Activated naive CD4-positive, alpha-beta T cell treated with anti-CD3 and anti-CD28 coated beads, Interleukin-2, amount 10 ng/mL, durations not matched to agents 7 days and 5 days (primary cell): Measurements from ENCODE around the gene PNMA6E.

Experiments used
- CTCF ChIA-PET: fragments of 350-600 bp; sonication (Branson Sonifier 250); formaldehyde crosslinking; loops from one replicate; lab custom pipeline; 2021; ENCODE audit warnings: antibody characterized with exemption; lab: Charles Lee
- DNase-seq: peaks from one replicate; pipeline ENCODE4 v3.0.0-alpha.2; 2020
- H3K27ac Mint-ChIP-seq: one replicate; pipeline ENCODE4 v1.8.0; 2021; ENCODE audit warnings: mild to moderate bottlenecking, moderate library complexity, mixed read lengths
- H3K27me3 Mint-ChIP-seq: one replicate; pipeline ENCODE4 v1.8.0; 2021; ENCODE audit warnings: mild to moderate bottlenecking, mixed read lengths
- H3K36me3 Mint-ChIP-seq: one replicate; pipeline ENCODE4 v1.8.0; 2021; ENCODE audit warnings: mixed read lengths
- H3K4me1 Mint-ChIP-seq: one replicate; pipeline ENCODE4 v1.8.0; 2021; ENCODE audit warnings: mixed read lengths
- H3K4me3 Mint-ChIP-seq: one replicate; pipeline ENCODE4 v1.8.0; 2021; ENCODE audit warnings: mild to moderate bottlenecking, moderate library complexity, mixed read lengths
- H3K9me3 Mint-ChIP-seq: one replicate; pipeline ENCODE4 v1.8.0; 2021; ENCODE audit warnings: mixed read lengths

The PNMA6E gene

GRCh38 chrX:153420851-153421599, 19.9 kb upstream of the PNMA6E start:
- H3K36me3 Mint-ChIP-seq, result no peaks in the 10 kb centered on the region
- H3K4me3 Mint-ChIP-seq, result no peak overlapping the region
- H3K4me1 Mint-ChIP-seq, result no peaks in the 10 kb centered on the region
- CTCF ChIA-PET, result no interaction called here
- no peak for DNase-seq
- H3K27ac Mint-ChIP-seq, result no peak overlapping the region
- no peaks in the 10 kb centered on the region for H3K27me3 Mint-ChIP-seq
- no peaks in the 10 kb centered on the region for H3K9me3 Mint-ChIP-seq

GRCh38 chrX:153417637-153418036, 16.5 kb upstream of the PNMA6E start:
- H3K9me3 Mint-ChIP-seq, result no peaks in the 10 kb centered on the region
- H3K4me1 Mint-ChIP-seq, result no peaks in the 10 kb centered on the region
- no peak overlapping the region for H3K27ac Mint-ChIP-seq
- no peak for DNase-seq
- CTCF ChIA-PET, result interaction anchor here (0.6 kb wide), 1 partner anchor 20 kb away, joined by 3 read pairs; no protein-coding TSS in a partner anchor
- H3K36me3 Mint-ChIP-seq, result no peaks in the 10 kb centered on the region
- no peak overlapping the region for H3K4me3 Mint-ChIP-seq
- H3K27me3 Mint-ChIP-seq, result no peaks in the 10 kb centered on the region

- H3K27me3 Mint-ChIP-seq, result peaks cover 7% of the 10 kb centered on the region
- no peak overlapping the region for H3K27ac Mint-ChIP-seq
- H3K9me3 Mint-ChIP-seq, result no peaks in the 10 kb centered on the region
- H3K4me1 Mint-ChIP-seq, result peaks cover 6% of the 10 kb centered on the region
- H3K36me3 Mint-ChIP-seq, result no peaks in the 10 kb centered on the region
- H3K4me3 Mint-ChIP-seq, result no peak overlapping the region
- CTCF ChIA-PET, result interaction anchor here (0.5 to 0.6 kb wide), 2 partner anchors 21 to 43 kb away, joined by 3 read pairs; no protein-coding TSS in a partner anchor
- DNase-seq, result no peak
These were observed 15.8 kb upstream of the PNMA6E start for GRCh38 chrX:153416781-153417450.

DNA sequence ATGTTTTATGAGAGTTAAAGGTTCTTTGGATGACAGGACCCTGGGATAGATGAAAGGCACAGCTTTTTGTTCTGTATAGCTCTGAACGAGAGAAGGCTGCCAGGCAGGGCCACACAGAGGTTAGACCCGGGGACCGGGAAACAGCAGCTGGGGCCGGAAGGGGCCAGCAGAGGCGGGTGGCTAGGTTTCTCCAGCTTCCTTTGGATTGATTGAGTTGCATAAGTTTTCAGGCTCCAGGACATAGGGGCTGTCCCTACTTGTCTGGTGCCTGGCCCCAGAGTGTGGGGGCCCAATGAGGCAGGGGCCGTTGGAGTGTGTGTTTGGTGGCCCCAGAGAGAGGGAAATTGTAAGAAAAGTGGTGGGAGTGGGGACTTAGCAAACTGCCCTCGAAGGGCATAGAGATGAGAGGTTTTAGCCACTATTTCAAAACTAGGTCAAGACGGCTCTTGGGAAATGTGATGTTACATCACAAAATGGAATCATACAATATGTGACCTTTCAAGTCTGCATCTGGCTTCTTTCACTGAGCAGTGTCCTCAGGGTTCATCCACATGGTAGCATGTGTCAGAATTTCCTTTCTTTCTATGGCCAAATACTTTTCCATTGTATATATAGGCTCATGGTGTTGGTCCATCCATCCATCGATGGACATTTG, 13.8 kb upstream of the PNMA6E start:
- Mint-ChIP-seq H3K27me3 (peaks cover 16% of the 10 kb centered on the region), H3K36me3 (no peaks in the 10 kb centered on the region), H3K27ac (no peak overlapping the region), H3K4me3 (no peak overlapping the region), H3K4me1 (peaks cover 11% of the 10 kb centered on the region), H3K9me3 (no peaks in the 10 kb centered on the region)
- no peak for DNase-seq
- CTCF ChIA-PET, result no interaction called here

DNA sequence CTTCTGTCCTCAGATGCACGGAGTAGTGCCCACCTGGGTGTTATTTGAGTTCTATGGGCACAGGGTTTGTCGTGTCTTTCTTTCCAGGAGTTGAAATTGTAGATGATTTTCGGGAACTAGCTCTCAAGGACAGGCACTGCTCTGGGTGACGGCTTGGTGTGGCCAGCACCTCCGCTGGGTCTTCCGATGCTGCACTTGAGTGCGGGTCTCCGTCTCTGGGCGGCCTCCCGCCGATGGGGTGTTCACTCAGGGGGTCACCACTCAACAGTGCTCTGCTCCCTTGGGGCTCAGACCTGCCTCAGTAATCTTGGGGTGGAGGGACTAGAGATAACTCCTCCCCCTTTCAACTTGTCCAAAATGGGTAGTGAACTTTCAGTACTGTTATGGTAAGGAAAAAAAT, 12.6 kb upstream of the PNMA6E start:
- CTCF ChIA-PET, result interaction anchor here (1.1 kb wide), 1 partner anchor 12 kb away, joined by 3 read pairs; no protein-coding TSS in a partner anchor
- DNase-seq, result no peak
- Mint-ChIP-seq H3K36me3 (no peaks in the 10 kb centered on the region), H3K27ac (no peak overlapping the region), H3K9me3 (no peaks in the 10 kb centered on the region), H3K4me3 (no peak overlapping the region), H3K27me3 (peaks cover 16% of the 10 kb centered on the region), H3K4me1 (peaks cover 11% of the 10 kb centered on the region)

DNA sequence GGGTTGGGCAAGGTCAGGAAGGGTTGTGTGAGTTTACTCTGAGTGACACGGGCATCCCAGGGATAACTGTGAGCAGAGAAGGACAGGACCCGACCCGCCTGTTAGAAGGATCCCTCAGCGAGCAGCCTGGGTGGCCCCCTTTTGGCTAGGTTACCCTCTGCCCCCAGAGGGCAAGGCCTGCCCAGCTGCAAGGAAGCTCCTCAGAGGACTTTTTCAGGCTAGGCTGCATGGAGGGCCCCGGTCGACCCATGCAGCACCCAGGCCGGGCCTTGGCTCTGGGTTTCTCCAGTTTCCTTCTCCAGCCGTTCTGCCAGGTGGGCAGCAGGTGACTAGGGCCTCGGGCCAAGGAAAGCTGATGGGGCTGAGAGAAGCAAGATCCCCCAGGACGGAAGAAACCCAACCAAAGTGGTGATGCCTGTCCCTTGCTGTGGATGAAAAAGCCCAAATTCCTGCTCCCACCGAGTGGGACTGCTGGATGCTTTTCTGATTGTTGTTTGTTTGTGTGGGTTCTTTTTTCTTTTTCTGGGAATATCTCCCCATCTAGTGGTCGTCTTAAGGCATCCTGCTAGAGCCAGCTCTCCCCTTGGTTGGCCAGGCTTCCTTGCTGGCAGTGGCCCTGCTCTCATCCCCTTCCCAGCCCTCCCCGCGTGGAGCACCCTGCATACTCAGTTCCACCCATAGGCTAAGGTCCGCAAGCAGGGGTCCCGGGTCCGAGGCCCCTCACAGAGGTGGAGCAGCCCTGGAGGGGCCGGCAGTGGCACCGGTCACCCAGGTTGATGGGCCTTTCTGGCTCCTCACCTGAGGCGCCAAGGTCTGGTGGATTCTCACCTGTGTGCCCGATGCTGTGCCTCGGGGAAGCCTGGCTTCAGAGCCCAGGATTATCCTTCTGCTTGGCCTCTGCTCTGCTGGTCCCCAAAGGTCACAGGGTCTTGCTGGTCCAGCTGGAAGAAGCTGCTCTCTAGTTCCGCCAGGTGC, 11.9 kb upstream of the PNMA6E start:
- Mint-ChIP-seq H3K4me3 (peak overlapping the region; percentile 62), H3K27me3 (peaks cover 16% of the 10 kb centered on the region), H3K9me3 (no peaks in the 10 kb centered on the region)

DNA sequence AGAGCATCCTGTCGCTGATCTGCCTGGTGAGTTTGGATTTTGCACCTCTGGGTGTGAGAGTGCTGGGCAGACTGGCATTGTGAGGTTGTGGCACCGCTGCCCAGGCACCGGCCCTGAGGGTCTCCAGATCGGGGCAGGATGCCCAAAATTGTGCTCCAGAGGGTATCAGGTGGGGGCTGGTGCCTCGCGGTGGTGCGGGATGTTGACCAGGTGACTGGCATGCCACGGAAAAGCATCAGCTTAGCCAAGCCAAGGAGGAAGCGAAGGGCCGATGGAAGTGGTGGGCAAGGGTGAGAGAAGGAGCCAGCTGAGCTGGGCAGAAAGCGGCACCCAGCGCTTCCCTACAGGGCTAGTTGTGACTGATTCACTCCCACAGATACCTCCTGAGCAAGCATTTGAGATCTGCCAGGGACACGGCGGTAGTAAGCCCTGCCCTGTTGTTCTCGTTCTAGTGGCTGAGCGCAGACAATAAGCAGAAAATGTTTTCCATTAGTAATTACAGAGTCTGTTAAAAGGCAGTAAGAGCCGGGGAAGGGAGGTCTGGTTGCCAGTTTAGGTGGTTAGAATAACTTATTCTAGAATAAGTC, 10.9 kb upstream of the PNMA6E start:
- Mint-ChIP-seq H3K4me3 (peak overlapping the region; percentile 62), H3K4me1 (peaks cover 11% of the 10 kb centered on the region), H3K36me3 (no peaks in the 10 kb centered on the region), H3K9me3 (no peaks in the 10 kb centered on the region), H3K27me3 (peaks cover 20% of the 10 kb centered on the region), H3K27ac (no peak overlapping the region)
- DNase-seq, result no peak
- CTCF ChIA-PET, result no interaction called here

More for the DNA sequence above, 11.9 kb upstream of the PNMA6E start:
- Mint-ChIP-seq H3K36me3 (no peaks in the 10 kb centered on the region), H3K4me1 (peaks cover 11% of the 10 kb centered on the region), H3K27ac (no peak overlapping the region)
- no peak for DNase-seq
- CTCF ChIA-PET, result interaction anchor here (0.7 to 1.1 kb wide), 2 partner anchors 11 to 418 kb away, joined by 3 read pairs; no protein-coding TSS in a partner anchor

DNA sequence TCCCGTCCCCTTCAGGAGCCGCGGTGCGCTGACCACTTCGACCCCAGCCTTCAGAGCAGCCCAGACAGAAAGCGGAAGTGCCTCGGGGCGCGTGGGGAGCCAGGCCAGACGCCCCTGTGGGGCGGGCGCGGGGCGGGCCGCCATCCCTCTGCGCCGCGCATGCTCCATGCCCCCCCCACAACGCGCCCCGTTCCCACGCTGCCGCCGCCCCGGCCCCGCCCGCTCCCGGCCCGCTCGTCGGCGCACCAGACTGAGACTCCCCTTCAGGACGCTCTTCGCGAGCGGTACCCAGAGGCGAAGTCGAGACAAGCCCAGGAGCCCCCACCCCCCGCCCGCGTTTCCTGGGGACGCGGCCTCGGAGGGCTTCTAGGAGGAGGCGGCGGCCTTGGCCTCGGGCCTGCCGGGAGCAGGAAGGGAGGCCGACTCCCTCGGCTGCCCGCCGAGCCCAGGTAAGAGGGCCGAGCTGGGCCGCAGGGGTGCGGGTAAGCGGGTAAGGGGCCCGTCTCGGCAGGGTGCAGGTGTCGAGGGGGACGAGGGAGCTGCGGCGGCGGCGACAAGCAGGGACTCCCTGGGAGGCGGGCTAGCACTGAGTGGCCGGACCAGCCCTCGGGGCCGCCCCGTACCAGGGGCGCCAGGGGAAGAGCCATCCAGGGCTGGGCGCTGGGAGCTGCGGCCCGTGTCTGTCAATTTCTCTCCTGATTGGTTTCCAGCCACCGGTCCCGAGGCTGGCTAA, 10.3 kb upstream of the PNMA6E start, which contains the start of gene ZFP92:
Gene ZFP92 (plus strand): TSS at position 218 of the 733 bp plus-strand sequence. CDS start 6,851 bp downstream, outside the sequence.
- peak; percentile 57 for DNase-seq
- CTCF ChIA-PET, result no interaction called here
- no peaks in the 10 kb centered on the region for H3K36me3 Mint-ChIP-seq
- H3K27me3 Mint-ChIP-seq, result peaks cover 23% of the 10 kb centered on the region
- H3K4me1 Mint-ChIP-seq, result peaks cover 11% of the 10 kb centered on the region
- no peaks in the 10 kb centered on the region for H3K9me3 Mint-ChIP-seq
- peak within 1 kb of the TSS; percentile 62 for H3K4me3 Mint-ChIP-seq
- no peak within 1 kb of the TSS for H3K27ac Mint-ChIP-seq

DNA sequence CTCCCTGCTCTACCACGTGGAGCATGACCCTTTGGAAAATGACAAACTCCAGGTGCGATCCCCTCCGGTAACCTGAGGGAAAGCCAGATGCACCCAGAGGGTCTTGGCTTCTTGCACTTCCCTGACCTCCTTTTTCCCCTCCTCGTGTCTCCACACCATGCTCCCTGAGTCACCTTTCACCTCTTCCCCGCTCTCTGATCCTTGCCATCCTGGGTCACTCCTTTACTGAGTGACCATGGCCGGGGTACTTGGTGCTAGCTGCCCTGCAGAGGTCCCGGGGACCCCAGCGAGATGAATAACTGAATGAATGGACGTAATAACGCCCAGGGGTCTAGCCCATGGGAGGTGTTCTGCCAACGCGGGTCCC, 9.7 kb upstream of the PNMA6E start:
- H3K4me3 Mint-ChIP-seq, result peak overlapping the region; percentile 62
- H3K4me1 Mint-ChIP-seq, result peaks cover 11% of the 10 kb centered on the region
- CTCF ChIA-PET, result no interaction called here
- no peaks in the 10 kb centered on the region for H3K36me3 Mint-ChIP-seq
- H3K27me3 Mint-ChIP-seq, result peaks cover 25% of the 10 kb centered on the region
- no peaks in the 10 kb centered on the region for H3K9me3 Mint-ChIP-seq
- DNase-seq, result no peak
- H3K27ac Mint-ChIP-seq, result no peak overlapping the region

- CTCF ChIA-PET, result no interaction called here
- Mint-ChIP-seq H3K9me3 (no peaks in the 10 kb centered on the region), H3K27ac (no peak overlapping the region), H3K4me3 (peak overlapping the region; percentile 62), H3K27me3 (peaks cover 25% of the 10 kb centered on the region), H3K4me1 (peaks cover 11% of the 10 kb centered on the region), H3K36me3 (no peaks in the 10 kb centered on the region)
- no peak for DNase-seq
These were observed 9.2 kb upstream of the PNMA6E start for GRCh38 chrX:153410373-153410772.

DNA sequence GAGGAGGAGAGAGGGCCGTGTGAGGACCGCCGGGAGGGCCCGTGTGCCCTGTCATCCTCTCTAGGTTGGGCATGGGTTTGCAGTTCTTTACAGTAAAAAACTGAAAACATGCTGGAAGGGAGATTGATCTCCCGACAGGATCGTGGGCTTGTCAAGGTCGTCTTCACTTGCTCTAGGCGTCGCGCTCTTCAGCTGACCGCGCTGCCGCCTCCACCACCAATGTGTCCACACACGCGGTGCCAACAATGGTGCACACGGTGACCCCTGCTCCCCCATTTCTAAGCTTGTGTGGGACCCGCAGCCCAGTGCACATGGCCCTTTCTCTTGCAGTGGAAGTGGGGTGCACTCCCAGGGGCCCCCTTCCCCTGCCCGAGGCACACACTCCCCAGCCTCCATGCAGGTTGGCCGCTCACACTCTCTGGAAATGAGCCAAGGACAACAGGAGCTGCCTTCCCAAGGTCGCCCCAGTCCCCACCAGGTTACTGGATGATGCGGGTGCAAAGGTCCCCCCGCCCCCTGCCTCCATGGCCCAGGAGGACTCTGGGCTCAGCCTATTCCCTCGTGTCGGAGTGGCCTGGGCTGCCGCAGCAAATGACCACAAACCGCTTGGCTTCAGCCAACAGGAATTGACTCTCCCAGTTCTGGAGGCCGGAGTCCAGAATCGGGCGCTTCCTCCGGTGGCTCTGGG, 8.4 kb upstream of the PNMA6E start:
- no peaks in the 10 kb centered on the region for H3K36me3 Mint-ChIP-seq
- H3K4me3 Mint-ChIP-seq, result no peak overlapping the region
- peaks cover 26% of the 10 kb centered on the region for H3K27me3 Mint-ChIP-seq
- no peak for DNase-seq
- no peak overlapping the region for H3K27ac Mint-ChIP-seq
- H3K4me1 Mint-ChIP-seq, result peaks cover 11% of the 10 kb centered on the region
- CTCF ChIA-PET, result interaction anchor here (1.1 kb wide), 1 partner anchor 10 kb away, joined by 3 read pairs; no protein-coding TSS in a partner anchor
- H3K9me3 Mint-ChIP-seq, result no peaks in the 10 kb centered on the region

DNA sequence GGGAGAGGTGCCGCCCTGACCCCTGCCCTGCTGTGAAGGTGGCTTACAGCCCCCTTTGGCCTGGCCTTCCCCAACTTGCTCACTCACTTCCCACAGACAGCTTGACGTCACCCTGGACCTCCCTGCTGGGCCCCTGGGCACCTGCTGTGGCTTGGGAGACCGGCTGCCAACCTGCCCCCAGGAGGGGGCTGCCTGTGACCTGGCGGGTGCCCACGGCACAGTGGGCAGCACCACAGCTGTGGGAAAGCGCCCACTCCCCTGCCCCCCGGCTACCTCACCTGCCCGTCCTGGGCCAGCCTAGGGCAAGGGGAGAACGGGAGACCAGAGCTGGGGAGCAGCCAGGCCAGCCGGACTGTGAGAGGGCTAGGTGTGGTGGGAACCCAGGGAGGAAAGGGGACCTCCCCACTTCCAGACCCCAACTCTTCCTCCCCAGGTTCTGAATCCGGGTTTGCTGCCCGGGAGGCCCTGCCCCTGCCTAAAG, 7.8 kb upstream of the PNMA6E start:
- H3K4me3 Mint-ChIP-seq, result no peak overlapping the region
- CTCF ChIA-PET, result interaction anchor here (1.1 kb wide), 1 partner anchor 10 kb away, joined by 3 read pairs; no protein-coding TSS in a partner anchor
- H3K27ac Mint-ChIP-seq, result no peak overlapping the region

More for the DNA sequence above, 7.8 kb upstream of the PNMA6E start:
- Mint-ChIP-seq H3K9me3 (no peaks in the 10 kb centered on the region), H3K36me3 (no peaks in the 10 kb centered on the region), H3K27me3 (peaks cover 29% of the 10 kb centered on the region), H3K4me1 (peaks cover 11% of the 10 kb centered on the region)
- DNase-seq, result no peak
